Left renal pelvis (tissue), 4 donors: ENCODE data around the gene LEPROT. TPM values are rescaled to one million over a fixed set of nuclear protein-coding genes. Genes with fewer than 3 reads are reported as not detected.
"Not testable (repeated sequence)": the region's sequence is repeated elsewhere in the genome, so short reads cannot be mapped to it uniquely, and the experiment has no call there.

Source experiments
- DNase-seq, 4 donors: peaks; one replicate each; pipeline ENCODE4 v3.0.0-alpha.2; 2013; ENCODE audit warnings: low read depth in 4 of 4, low spot score in 3 of 4
- polyA plus RNA-seq, 4 donors: library from polyadenylated mRNA; unstranded; fragments of 120-200 nt; gene quantifications; one replicate each; pipeline ENCODE4 v1.2.1, GENCODE V29; 2013; ENCODE audit not compliant: insufficient read length in 4 of 4

Gene LEPROT
- polyA plus RNA-seq, 4 donors = 140 to 180 (median 157) TPM

DNA sequence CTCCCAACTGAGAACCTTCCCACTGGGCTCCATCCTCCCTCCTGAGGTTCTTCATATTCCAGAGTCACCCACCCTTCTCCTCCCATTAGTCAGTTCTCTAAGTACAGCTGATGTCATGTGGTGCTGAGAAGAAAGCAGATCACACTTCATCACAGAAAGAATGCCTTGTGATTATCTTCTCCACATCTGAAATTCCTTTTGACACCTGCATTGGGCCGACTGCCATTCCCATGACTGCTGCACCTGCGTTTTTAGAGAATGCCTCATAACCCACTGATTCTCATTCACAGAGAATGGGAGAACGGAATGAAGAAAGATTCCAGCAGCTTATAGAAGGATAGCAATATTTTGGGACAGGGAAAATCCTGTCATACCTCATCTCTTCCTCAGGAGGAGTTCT, 14.3 kb downstream of the LEPROT start:
- no peak for DNase-seq

DNA sequence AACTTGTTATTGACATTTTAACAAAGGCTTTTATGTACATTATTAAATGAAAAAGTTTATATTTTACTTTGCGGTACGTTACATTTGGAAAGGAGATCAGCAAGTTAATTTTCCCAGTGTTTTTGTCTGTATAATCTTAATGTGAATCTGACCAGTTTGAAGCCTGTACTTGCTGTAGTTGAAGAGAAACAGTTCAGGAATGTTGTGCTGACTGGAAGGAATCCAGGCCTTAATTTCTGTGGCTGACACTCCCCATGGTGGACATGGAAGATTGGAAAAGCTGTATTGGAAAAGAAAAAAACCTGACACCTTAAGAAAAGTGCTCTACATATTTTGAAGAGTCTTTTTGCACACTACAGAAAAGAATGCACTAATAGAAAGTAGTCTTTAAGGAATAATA, 15.5 kb downstream of the LEPROT start:
- DNase-seq = no peak

DNA sequence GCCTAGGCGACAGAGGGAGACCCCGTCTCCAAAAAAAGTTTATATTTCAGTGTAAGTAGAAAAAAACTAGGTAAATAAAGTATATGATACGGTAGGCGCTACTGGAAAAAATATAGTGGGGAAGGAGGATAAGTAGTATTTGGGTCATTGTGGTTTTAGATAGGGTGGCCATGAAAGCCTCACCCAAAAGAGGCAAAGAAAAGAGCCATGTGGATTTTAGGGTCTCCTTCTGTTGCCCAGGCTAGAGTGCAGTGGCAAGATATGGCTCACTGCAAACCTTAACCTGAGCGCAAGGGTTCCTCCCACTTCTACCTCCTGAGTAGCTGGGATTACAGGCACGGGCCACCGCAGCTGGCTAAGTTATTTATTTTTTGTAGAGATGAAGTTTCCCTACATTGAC, 17.1 kb downstream of the LEPROT start:
- DNase-seq = no peak

DNA sequence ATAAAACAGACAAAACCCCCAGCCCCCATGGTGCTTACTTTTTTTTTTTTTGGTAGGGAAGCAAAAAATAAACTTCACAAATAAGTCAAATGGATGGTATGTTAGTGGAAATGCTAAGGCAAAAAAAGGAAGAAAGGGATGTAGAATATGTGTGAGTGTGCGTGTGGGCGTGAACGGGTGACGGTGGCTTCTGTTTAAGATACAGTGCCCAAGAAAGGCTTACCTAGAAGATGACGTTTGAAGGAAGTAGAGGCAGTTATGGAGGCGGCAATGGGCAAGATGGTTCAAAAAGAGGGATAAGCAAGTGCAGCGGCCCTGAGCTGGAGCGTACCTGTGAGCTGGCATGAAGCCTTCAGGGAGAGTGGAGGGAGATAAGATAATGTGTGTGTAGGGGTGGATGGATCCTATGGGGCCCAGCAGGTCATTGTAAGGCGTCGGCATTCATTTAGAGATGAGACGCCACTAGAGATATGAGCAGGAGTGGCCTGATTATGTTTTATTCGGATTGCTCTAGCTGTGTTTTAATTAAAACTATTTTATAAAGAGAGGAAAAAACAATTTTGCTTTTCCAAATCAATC, 19.9 kb downstream of the LEPROT start:
- no peak for DNase-seq

DNA sequence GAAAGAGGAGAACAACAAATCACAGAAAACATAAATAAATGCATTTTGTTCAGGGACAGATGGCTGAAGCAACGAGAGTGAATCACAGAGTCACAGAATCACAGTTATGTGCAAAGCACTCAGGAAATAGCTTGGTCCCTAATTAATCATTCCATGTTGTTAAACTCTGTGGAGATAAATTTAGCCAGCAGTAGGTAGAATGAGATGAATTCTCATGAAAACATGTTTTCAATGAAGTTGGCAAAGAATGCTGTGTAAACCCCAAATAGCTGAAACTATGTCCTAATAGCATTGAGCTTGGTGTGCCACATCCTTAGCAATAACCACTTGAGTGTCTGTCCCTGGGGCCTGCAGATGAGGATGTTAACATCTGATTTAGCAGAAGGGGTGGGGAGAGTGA, 20.4 kb downstream of the LEPROT start:
- DNase-seq = no peak

DNA sequence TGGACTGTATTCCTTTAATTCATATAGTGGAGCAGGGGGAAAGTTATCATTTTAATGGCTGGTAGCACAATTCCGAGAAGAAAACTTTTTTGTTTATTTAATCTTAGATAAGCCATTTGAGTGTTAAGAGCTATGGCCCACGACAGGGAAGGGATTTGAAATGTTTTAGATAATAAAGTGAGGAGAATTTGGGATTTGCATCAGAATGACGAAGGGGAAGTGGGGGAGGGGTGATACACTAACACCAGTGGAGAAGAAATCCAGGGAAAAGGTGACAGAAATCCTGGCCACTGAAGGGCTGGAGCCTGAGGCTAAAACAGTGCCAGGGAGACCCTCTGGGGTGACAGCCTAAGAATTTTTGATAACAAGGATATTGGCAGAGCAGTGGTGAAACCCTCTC, 21.0 kb downstream of the LEPROT start:
- no peak for DNase-seq

DNA sequence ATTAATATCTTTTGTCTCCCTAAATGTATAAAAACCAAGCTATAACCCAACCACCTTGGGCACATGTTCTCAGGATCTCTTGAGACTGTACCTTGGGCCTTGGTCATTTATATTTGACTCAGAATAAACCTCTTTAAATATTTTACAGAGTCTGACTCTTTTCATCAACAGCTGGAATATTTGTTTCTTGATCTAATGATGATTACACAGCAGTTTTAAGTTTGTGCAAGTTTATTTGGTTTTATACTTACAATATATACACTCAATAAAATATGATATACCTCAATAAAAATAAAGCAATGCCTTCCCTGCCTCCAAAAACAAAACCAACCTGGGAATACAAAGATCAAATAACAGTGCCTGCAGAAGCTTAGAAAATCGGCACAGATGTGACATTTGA, 22.0 kb downstream of the LEPROT start:
- DNase-seq = no peak

DNA sequence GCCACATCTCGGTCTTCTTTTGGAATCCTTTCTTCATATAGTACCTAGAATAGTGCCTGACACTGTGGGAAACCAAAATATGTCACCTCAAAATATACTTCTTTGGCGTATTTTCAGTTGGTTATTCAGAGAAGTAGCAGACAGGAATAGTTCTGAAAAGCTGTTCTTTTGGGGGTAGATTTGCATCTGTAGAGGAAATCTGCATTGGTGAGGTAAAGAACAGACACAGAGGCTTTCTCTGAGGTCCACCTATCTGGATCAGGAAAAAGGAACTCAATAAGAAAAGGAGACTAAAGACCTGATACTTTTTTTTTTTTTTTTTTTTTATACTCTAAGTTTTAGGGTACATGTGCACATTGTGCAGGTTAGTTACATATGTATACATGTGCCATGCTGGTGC, 23.2 kb downstream of the LEPROT start:
- no peak for DNase-seq

DNA sequence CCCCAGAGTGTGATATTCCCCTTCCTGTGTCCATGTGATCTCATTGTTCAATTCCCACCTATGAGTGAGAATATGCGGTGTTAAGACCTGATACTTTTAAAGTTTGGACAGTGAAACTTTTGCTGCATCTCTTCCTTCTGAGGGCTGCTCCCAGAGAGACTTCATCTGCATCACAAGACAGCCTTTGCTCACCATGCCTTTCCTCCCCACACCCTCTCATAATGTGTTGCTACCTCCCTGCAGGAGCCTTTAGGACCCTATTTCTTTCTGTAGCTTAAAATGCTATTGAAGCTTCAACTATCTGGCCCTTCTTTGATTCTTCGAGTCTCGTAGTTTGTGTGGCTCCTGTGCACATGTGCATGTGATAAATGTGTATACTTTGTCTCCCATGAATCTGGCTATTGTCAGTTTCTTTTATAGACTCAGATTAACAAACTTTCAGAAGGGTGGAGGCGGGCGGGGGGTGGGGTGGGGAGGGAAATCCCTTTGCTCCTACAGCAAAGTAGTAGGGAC, 23.7 kb downstream of the LEPROT start:
- no peak for DNase-seq

DNA sequence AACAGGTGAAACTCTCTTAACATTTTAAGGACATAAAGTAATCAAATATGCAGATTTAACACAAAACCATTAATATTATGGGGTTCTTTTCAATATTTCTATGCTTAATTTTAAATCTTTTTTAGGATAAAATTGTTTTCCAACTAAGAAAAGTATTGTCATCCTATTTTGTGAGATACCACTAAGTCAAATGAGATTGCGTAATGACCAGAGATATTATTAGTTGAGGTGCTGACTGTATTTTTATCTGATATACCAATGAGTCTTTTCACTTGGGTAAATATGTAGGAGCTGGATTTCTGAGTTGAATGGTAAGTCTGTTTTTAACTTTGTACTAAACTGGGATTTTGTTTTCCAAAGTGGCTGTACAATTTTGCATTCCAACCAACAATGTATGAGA, 25.4 kb downstream of the LEPROT start:
- DNase-seq = no peak

DNA sequence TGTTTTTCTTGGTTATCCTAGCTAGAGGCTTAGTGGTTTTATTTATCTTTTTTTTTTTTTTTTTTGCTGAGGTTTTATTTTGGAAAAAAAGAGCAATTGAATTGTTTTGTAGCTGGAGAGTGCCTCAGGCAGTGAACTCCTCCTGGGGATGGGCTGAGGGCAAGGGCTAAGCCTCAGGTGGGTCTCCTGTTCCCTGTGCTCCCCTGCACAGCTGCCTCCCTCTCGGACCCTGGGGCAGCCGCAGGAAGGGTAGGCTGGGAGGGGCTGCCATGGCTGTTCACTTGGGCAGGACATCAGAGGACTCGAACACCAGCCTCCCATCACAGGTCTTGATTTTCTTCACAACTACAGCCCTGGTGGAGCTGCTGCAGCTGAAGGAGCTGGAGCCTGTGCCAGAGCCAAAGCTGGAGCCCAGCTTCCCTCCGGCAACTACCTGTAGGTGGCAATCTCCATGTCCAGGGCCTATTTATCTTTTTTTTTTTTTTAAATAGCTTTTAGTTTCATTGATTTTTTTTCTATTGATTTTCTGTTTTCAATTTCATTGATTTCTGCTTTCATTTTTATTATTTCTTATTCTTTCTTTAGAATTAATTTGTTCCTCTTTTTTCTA, 28.9 kb downstream of the LEPROT start:
- DNase-seq = no peak

DNA sequence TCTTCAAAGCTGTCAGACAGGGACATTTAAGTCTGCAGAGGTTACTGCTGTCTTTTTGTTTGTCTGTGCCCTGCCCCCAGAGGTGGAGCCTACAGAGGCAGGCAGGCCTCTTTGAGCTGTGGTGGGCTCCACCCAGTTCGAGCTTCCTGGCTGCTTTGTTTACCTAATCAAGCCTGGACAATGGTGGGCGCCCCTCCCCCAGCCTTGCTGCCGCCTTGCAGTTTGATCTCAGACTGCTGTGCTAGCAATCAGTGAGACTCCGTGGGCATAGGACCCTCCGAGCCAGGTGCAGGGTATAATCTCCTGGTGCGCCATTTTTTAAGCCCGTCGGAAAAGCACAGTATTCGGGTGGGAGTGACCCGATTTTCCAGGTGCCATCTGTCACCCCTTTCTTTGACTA, 35.2 kb downstream of the LEPROT start:
- not testable (repeated sequence) for DNase-seq

DNA sequence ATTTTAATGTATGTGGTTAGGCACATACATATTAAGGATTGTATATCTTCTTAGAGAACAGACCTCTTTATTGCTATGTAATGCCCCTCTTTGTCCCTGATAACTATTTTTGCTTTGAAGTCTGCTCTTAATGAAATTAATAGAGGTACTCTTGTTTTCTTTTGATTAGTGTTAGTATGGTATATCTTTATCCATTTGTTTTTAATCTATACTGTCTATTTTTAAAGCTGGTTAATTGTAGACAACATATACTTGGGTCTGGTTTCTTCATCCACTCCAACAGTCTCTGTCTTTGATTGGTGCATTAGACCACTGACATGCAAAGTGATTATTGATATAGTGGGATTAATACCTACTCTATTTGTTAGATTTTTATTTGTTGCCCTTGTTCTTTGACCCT, 36.0 kb downstream of the LEPROT start:
- DNase-seq = no peak

DNA sequence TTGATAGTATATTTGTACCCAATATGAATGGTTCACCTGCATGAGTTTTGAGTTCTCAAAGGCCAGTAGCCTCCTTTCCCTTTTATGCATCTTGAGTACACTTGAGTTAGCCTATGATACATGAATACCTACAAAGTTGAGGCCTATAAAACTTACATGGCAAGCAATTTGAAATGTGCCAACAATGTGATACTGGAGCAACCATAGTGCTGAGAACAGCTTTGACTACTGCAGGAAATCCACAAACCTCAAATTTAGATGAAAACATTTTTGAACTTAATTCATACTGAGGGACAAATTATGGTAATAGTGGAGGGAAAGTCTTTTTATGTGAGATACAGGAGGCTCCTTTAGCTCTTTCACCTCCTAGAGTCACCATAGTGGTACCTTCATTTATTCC, 37.4 kb downstream of the LEPROT start:
- DNase-seq = no peak

DNA sequence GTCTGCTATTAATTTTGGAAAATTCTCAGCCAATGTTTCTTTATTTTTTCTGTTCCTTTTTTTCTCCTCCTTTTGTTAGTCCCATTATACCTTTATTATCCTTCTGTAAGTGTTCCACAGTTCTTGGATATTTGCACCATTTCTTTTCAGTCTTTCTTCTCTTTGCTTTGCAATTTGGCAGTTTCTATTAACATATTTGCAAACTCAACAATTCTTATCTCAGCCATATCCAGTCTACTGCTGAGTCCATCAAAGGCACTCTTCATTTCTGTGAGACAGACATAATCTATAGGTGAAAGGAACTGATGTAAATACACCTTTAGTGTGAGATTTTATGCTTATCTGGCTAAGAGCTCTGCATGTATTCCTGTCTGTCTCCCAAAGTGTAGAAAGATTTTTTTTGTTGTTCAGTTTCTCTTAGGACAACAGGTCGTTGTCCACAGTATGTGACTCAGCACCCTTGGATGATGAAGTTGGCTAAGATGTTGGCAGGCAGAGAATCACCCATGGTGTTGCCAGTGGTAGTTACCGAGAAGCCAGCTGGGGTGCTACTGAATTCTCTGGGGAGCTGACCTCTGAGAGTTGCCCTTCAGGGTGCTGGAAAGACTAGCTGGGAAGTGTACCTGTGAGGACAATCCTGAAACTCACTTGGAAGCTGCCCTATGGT, 38.4 kb downstream of the LEPROT start:
- DNase-seq = no peak

DNA sequence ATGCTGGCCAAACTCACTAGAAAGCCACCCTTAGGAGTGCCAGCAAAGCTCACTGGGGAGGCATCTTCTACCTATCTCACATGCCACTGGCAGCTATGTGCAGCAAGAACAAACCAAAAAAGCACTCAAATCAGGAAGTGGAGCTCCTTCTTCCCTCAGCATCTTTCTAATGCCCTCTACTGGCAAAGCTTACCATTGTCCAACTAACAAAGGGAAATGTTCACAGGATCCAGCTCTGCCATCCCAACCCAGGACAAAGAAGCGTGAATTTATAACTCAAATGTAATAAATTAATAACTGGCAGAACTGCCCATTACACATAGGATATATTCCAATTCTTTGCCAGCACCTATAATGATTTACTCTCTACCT, 38.9 kb downstream of the LEPROT start:
- no peak for DNase-seq

DNA sequence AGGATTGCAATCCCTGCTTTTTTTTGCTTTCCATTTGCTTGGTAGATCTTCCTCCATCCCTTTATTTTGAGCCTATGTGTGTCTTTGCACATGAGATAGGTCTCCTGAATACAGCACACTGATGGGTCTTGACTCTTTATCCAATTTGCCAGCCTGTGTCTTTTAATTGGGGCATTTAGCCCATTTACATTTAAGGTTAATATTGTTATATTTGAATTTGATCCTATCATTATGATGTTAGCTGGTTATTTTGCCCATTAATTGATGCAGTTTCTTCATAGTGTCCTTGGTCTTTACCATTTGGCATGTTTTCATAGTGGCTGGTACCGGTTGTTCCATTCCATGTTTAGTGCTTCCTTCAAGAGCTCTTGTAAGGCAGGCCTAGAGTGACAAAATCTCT, 45.4 kb downstream of the LEPROT start:
- DNase-seq = not testable (repeated sequence)

DNA sequence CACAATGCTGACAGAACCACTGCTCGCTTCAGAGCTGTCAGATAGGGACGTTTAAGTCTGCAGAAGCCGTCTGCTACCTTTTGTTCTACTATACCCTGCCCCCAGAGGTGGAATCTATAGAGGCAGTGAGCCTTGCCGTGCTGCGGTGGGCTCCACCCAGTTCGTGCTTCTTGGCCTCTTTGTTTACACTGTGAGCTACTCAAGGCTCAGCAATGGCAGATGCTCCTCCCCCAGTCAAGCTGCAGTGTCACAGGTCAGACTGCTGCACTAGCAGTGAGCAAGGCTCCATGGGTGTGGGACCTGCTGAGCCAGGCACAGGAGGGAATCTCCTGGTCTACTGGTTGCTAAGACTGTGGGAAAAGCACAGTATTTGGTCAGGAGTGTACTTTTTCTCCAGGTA, 47.1 kb downstream of the LEPROT start:
- DNase-seq = no peak

DNA sequence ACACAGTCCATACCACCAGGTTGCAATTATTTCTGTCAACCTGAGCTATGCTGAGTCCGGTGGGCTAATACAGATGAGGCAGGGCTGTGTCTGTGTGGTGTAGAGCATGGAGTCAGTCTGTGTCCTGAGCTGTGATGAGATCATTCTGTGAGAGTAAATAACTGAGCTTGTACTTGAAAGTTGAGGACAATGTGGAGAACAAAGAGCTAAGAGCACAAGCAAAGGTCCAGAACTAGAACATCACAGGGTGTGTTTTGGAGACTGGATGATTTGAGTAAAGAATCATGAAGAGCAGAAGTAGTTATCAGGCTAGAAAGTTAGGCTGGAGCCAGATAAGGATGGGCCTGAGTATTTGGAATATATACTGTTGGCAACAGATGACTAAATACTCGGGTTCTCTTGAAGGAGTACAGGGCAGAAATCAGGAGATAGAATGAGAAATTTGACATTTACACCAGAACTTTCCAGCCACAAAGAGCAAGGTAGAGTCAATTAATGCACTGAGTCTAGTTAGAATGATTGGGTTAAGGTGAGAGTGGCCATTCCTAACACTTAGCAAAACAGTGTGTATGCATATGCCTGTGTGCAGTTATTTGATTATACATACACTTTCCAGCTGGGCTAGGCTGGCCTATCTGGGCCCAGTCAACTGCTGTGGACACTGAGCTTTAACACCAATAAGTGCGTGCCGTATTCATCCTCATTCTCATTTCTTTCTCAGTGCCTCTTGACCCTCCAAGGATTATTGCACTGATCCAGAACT, 48.8 kb downstream of the LEPROT start:
- no peak for DNase-seq

DNA sequence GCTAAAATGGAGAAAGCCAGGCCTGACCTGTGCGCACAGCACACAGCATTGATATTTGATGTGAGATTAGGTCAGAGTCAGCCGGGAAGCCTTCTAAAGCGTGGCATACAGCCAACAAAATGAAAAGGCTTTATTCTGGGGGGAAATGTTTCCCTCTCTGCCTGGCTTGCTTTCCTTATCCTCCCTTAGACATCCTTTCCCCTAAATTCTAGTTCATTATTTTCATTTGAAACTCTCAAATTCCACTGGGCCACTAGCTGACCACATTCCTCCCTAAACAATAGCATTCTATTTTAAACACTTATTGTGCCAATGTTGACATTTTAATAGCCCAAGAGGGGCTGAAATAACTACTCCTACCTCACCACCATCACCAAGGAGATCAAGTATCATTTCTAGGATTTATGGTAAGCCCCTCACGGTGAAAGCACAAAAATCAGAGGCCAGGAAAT, 49.4 kb downstream of the LEPROT start:
- DNase-seq = no peak

DNA sequence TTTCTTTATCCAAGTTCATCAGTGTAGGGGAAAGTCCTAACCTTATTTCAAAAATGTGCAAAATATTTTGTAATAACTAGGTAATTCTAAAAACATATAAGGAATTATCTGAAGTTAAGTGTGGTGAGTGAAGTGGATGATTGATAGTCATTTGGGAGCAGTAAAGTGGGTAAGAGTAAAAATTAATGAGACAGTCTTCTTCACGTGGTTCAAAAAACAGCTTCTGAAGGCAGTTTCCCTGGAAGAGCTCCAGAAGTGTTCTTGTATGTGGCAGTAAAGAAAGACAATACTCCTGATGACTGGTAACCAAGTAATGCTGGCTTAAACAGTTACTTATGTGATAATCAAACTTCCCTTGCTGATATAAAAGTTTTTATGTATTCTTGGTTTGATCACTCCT, 50.3 kb downstream of the LEPROT start:
- no peak for DNase-seq
